ENCODE results near the gene ZNF3. TPM values are rescaled to one million over a fixed set of nuclear protein-coding genes. Genes with fewer than 3 reads are reported as not detected.

ZNF3 gene
- total RNA-seq, 1 donor from 2014 or later = 56.0 TPM

DNA sequence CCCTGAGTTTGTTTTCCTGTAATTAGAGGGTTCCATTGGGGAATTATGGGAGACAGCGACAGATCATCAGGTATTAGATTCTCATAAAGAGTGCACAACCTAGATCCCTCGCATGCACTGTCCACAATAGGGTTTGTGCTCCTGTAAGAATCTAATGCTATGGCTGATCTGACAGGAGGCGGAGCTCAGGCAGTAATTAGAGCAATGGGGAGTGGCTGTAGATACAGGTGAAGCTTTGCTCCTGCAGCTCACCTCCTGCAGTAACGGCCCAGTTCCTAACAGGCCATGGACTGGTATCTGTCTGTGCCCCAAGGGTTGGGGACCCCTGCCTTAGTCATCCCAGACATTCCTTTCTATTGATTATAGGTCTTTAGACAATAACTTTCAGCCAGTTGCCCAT, 32.8 kb downstream of the ZNF3 start:
- no peak for DNase-seq (ENCODE audit: low spot score)
- H3K4me1 ChIP-seq = peaks cover 5% of the 10 kb centered on the region
- H3K4me1 Mint-ChIP-seq = peaks cover 12% of the 10 kb centered on the region
- H3K4me2 ChIP-seq = no peak overlapping the region
- H3F3A ChIP-seq (ENCODE audit: low read depth) = peaks cover 19% of the 10 kb centered on the region
- peaks cover 2% of the 10 kb centered on the region for H3K27me3 Mint-ChIP-seq (ENCODE audit: insufficient read depth, low read depth)
- H3K9me3 Mint-ChIP-seq = no peaks in the 10 kb centered on the region
- peaks cover 7% of the 10 kb centered on the region for H3K36me3 Mint-ChIP-seq
- no peak overlapping the region for H3K9ac ChIP-seq
- no peak overlapping the region for H3K4me3 ChIP-seq
- H2AFZ ChIP-seq (replicated peaks) = no peak overlapping the region
- peak overlapping the region; percentile 15 for H3K27ac Mint-ChIP-seq
- H3K4me3 Mint-ChIP-seq = peak overlapping the region; percentile 95
- H3K27ac ChIP-seq = no peak overlapping the region
- no peaks in the 10 kb centered on the region for H4K20me1 ChIP-seq (ENCODE audit: low read depth)
- no peaks in the 10 kb centered on the region for H3K9me3 ChIP-seq (ENCODE audit: low read depth)
- peaks cover 35% of the 10 kb centered on the region for H3K79me2 ChIP-seq (ENCODE audit: low read depth)
- no peaks in the 10 kb centered on the region for H3K36me3 ChIP-seq
- TF ChIP-seq CTCF (IDR thresholded peaks at IDR 0.05) (no peak), EZH2phosphoT487 (IDR thresholded peaks at IDR 0.05) (no peak), EZH2 (IDR thresholded peaks at IDR 0.05) (no peak)
- no peaks in the 10 kb centered on the region for H3K27me3 ChIP-seq

GRCh38 chr7:100044718-100045117, 36.8 kb downstream of the ZNF3 start:
- Histone ChIP-seq H3K9me3 (ENCODE audit: low read depth) (no peaks in the 10 kb centered on the region), H3K4me3 (no peak overlapping the region), H2AFZ (replicated peaks) (no peak overlapping the region), H3F3A (ENCODE audit: low read depth) (peaks cover 17% of the 10 kb centered on the region), H3K27me3 (no peaks in the 10 kb centered on the region), H3K27ac (no peak overlapping the region), H3K36me3 (no peaks in the 10 kb centered on the region), H3K9ac (no peak overlapping the region), H4K20me1 (ENCODE audit: low read depth) (no peaks in the 10 kb centered on the region), H3K4me2 (no peak overlapping the region), H3K79me2 (ENCODE audit: low read depth) (no peaks in the 10 kb centered on the region), H3K4me1 (no peaks in the 10 kb centered on the region)
- no peak for DNase-seq (ENCODE audit: low spot score)
- peaks cover 2% of the 10 kb centered on the region for H3K36me3 Mint-ChIP-seq
- H3K27ac Mint-ChIP-seq = no peak overlapping the region
- no peaks in the 10 kb centered on the region for H3K4me1 Mint-ChIP-seq
- peaks cover 2% of the 10 kb centered on the region for H3K27me3 Mint-ChIP-seq (ENCODE audit: insufficient read depth, low read depth)
- peak overlapping the region; percentile 50 for H3K4me3 Mint-ChIP-seq
- no peaks in the 10 kb centered on the region for H3K9me3 Mint-ChIP-seq
- TF ChIP-seq CTCF (IDR thresholded peaks at IDR 0.05) (peak; percentile 4), EZH2phosphoT487 (IDR thresholded peaks at IDR 0.05) (no peak)

DNA sequence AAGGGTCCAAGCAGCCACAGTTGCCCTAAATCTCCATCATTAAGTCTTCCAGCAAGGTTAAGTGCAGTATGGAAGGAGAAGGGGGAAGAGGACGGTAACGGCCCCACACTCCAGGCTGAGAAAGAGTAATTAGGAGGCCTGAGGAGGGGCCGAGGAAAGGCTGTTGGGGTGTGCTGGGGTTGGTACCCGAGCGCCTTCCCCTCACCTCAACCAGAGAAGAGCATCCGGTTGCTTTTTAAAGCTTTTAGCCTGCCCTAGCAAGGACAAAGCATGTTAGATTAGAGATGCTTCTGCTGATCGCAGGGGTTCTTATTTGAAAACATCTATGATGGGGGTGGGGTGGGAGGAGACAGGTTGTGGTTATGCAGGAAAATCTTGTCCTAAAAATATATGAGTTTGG, 40.9 kb downstream of the ZNF3 start:
- H2AFZ ChIP-seq (replicated peaks) = no peak overlapping the region
- no peak overlapping the region for H3K4me3 ChIP-seq
- H3K9ac ChIP-seq = no peak overlapping the region
- no peaks in the 10 kb centered on the region for H3K27me3 ChIP-seq
- H4K20me1 ChIP-seq (ENCODE audit: low read depth) = no peaks in the 10 kb centered on the region
- no peak overlapping the region for H3K27ac ChIP-seq
- H3K4me2 ChIP-seq = no peak overlapping the region
- peaks cover 20% of the 10 kb centered on the region for H3K36me3 Mint-ChIP-seq
- H3K9me3 ChIP-seq (ENCODE audit: low read depth) = no peaks in the 10 kb centered on the region
- H3K4me3 Mint-ChIP-seq = no peak overlapping the region
- H3K36me3 ChIP-seq = no peaks in the 10 kb centered on the region
- TF ChIP-seq EZH2 (IDR thresholded peaks at IDR 0.05) (no peak), CTCF (IDR thresholded peaks at IDR 0.05) (no peak), EZH2phosphoT487 (IDR thresholded peaks at IDR 0.05) (no peak)
- peaks cover 10% of the 10 kb centered on the region for H3F3A ChIP-seq (ENCODE audit: low read depth)
- H3K27me3 Mint-ChIP-seq (ENCODE audit: insufficient read depth, low read depth) = peaks cover 4% of the 10 kb centered on the region
- H3K9me3 Mint-ChIP-seq = no peaks in the 10 kb centered on the region
- no peak for DNase-seq (ENCODE audit: low spot score)
- no peak overlapping the region for H3K27ac Mint-ChIP-seq
- no peaks in the 10 kb centered on the region for H3K79me2 ChIP-seq (ENCODE audit: low read depth)
- H3K4me1 ChIP-seq = no peaks in the 10 kb centered on the region
- no peaks in the 10 kb centered on the region for H3K4me1 Mint-ChIP-seq
